ENCODE results near the gene AHDC1. TPM values are rescaled to one million over a fixed set of nuclear protein-coding genes. Genes with fewer than 3 reads are reported as not detected.

The AHDC1 gene
- total and polyA plus RNA-seq, 2 of the 13 experiments (the other 11 are each of a cell fraction or from before 2014, with no cell fraction given) = 1.0 to 2.7 TPM

- no peak for TF ChIP-seq ZNF318 (CRISPR knock-in tag; IDR thresholded peaks at IDR 0.05)
- no peak for TF ChIP-seq ZNF850 (CRISPR knock-in tag; conservative IDR thresholded peaks at IDR 0.05)
- TF ChIP-seq ZNF557 (CRISPR knock-in tag; IDR thresholded peaks at IDR 0.05) = no peak
- TF ChIP-seq ZFP36 (IDR thresholded peaks at IDR 0.05; ENCODE audit: borderline replicate concordance, low read depth, low read length, partially characterized antibody) = no peak
- TF ChIP-seq BRF2 (CRISPR knock-in tag; IDR thresholded peaks at IDR 0.05) = no peak
- TF ChIP-seq ZNF484 (CRISPR knock-in tag; IDR thresholded peaks at IDR 0.05; ENCODE audit: borderline replicate concordance, low read depth) = no peak
- no peak for TF ChIP-seq ZKSCAN1 (IDR thresholded peaks at IDR 0.05; ENCODE audit: low read length)
- 0 out of 2 replicates have a peak, but pooled peaks have one; percentile 47 for TF ChIP-seq ZNF619 (CRISPR knock-in tag; IDR thresholded peaks at IDR 0.05)
- no peak for TF ChIP-seq SIX4 (CRISPR knock-in tag; IDR thresholded peaks at IDR 0.05)
- no peak for TF ChIP-seq BRCA1 (CRISPR knock-in tag; IDR thresholded peaks at IDR 0.05)
- no peak for TF ChIP-seq REPIN1 (CRISPR knock-in tag; IDR thresholded peaks at IDR 0.05; ENCODE audit: borderline replicate concordance, low read depth)
- no peak for TF ChIP-seq HES4 (CRISPR knock-in tag; IDR thresholded peaks at IDR 0.05; ENCODE audit: borderline replicate concordance)
- TF ChIP-seq MAFK (conservative IDR thresholded peaks at IDR 0.05 in 1 of 2, IDR thresholded peaks at IDR 0.05 in 1 of 2; ENCODE audit: low read length in 2 of 2) = no peak
- TF ChIP-seq ONECUT2 (CRISPR knock-in tag; IDR thresholded peaks at IDR 0.05) = no peak
- no peak for TF ChIP-seq SNAPC4 (CRISPR knock-in tag; IDR thresholded peaks at IDR 0.05)
- TF ChIP-seq MBD4 (IDR thresholded peaks at IDR 0.05; ENCODE audit: borderline replicate concordance, low read length) = no peak
These were observed 2.0 kb downstream of the AHDC1 start (continued) for GRCh38 chr1:27601771-27602461.

All from HepG2 (cell line).